ENCODE measurements around the gene SLC38A8. TPM values are rescaled to one million over a fixed set of nuclear protein-coding genes. Genes with fewer than 3 reads are reported as not detected.
A peak's percentile ranks its signal among the peaks of the same experiment; 100 is the strongest.

SLC38A8 gene
- polyA plus RNA-seq = 0.12 TPM
- long read RNA-seq, donor 1 = 0 reads
- long read RNA-seq, donor 2 = 0 reads
- long read RNA-seq, donor 3 = 0 reads
- long read RNA-seq, donor 4 = 0 reads
- long read RNA-seq, donor 5 = 0 reads
- long read RNA-seq, donor 6 = 0 reads
- long read RNA-seq, donor 7 = 0 reads
- long read RNA-seq, donor 8 = 0 reads
- long read RNA-seq, donor 9 = 0 reads
- long read RNA-seq, donor 10 = 0 reads
- long read RNA-seq, donor 11 = 0 reads

- H3K4me3 ChIP-seq (ENCODE audit: low read length) = no peak within 1 kb of the TSS
- H3K27me3 ChIP-seq (ENCODE audit: control insufficient read depth, insufficient read depth, low read length) = peaks cover 34% of the 10 kb centered on the region
- no peak for DNase-seq
- H3K4me1 ChIP-seq (ENCODE audit: control insufficient read depth, insufficient read depth, low read length) = no peaks in the 10 kb centered on the region
- no peaks in the 10 kb centered on the region for H3K36me3 ChIP-seq (ENCODE audit: control insufficient read depth, insufficient read depth, low read length)
- no CpG with 5 or more reads among the region's 9 CpGs for WGBS (ENCODE audit: insufficient coverage, low lambda C conversion rate)
- no peak within 1 kb of the TSS for H3K27ac ChIP-seq (ENCODE audit: low read length)
- no peaks in the 10 kb centered on the region for H3K9me3 ChIP-seq (ENCODE audit: control insufficient read depth, low read depth, low read length)
Measured at GRCh38 chr16:84042308-84042878, at the start of gene SLC38A8. SLC38A8 (minus strand) TSS chr16:84042795; CDS start chr16:84042157, 638 bp downstream.

- H3K4me3 ChIP-seq (ENCODE audit: low read length) = no peak overlapping the region
- no peak overlapping the region for H3K27ac ChIP-seq (ENCODE audit: low read length)
- no peaks in the 10 kb centered on the region for H3K9me3 ChIP-seq (ENCODE audit: control insufficient read depth, low read depth, low read length)
- DNase-seq = peak in 1 of 2 donors; percentile 17
- WGBS (ENCODE audit: insufficient coverage, low lambda C conversion rate) = 70% methylated on average over 2 of the region's 10 CpGs
- no peaks in the 10 kb centered on the region for H3K4me1 ChIP-seq (ENCODE audit: control insufficient read depth, insufficient read depth, low read length)
- H3K36me3 ChIP-seq (ENCODE audit: control insufficient read depth, insufficient read depth, low read length) = peaks cover 80% of the 10 kb centered on the region
- H3K27me3 ChIP-seq (ENCODE audit: control insufficient read depth, insufficient read depth, low read length) = no peaks in the 10 kb centered on the region
Measured at GRCh38 chr16:84091460-84091859, 48.9 kb upstream of the SLC38A8 start.

GRCh38 chr16:84090211-84090610 lies 47.6 kb upstream of the SLC38A8 start:
- no peak overlapping the region for H3K27ac ChIP-seq (ENCODE audit: low read length)
- no peak overlapping the region for H3K4me3 ChIP-seq (ENCODE audit: low read length)
- peaks cover 80% of the 10 kb centered on the region for H3K36me3 ChIP-seq (ENCODE audit: control insufficient read depth, insufficient read depth, low read length)
- WGBS (ENCODE audit: insufficient coverage, low lambda C conversion rate) = no CpG with 5 or more reads among the region's 9 CpGs
- H3K27me3 ChIP-seq (ENCODE audit: control insufficient read depth, insufficient read depth, low read length) = no peaks in the 10 kb centered on the region
- no peaks in the 10 kb centered on the region for H3K9me3 ChIP-seq (ENCODE audit: control insufficient read depth, low read depth, low read length)
- H3K4me1 ChIP-seq (ENCODE audit: control insufficient read depth, insufficient read depth, low read length) = no peaks in the 10 kb centered on the region
- DNase-seq = no peak

GRCh38 chr16:84088695-84089395 lies 46.2 kb upstream of the SLC38A8 start:
- DNase-seq = peak in 1 of 2 donors; percentile 22
- Histone ChIP-seq H3K4me1 (ENCODE audit: control insufficient read depth, insufficient read depth, low read length) (no peaks in the 10 kb centered on the region), H3K27ac (ENCODE audit: low read length) (no peak overlapping the region), H3K9me3 (ENCODE audit: control insufficient read depth, low read depth, low read length) (no peaks in the 10 kb centered on the region), H3K36me3 (ENCODE audit: control insufficient read depth, insufficient read depth, low read length) (peaks cover 79% of the 10 kb centered on the region), H3K4me3 (ENCODE audit: low read length) (no peak overlapping the region), H3K27me3 (ENCODE audit: control insufficient read depth, insufficient read depth, low read length) (no peaks in the 10 kb centered on the region)
- WGBS (ENCODE audit: insufficient coverage, low lambda C conversion rate) = 100% methylated on average over 2 of the region's 15 CpGs

- 100% methylated on average over 3 of the region's 11 CpGs for WGBS (ENCODE audit: insufficient coverage, low lambda C conversion rate)
- Histone ChIP-seq H3K4me1 (ENCODE audit: control insufficient read depth, insufficient read depth, low read length) (no peaks in the 10 kb centered on the region), H3K27ac (ENCODE audit: low read length) (no peak overlapping the region), H3K27me3 (ENCODE audit: control insufficient read depth, insufficient read depth, low read length) (no peaks in the 10 kb centered on the region), H3K36me3 (ENCODE audit: control insufficient read depth, insufficient read depth, low read length) (peaks cover 77% of the 10 kb centered on the region), H3K9me3 (ENCODE audit: control insufficient read depth, low read depth, low read length) (no peaks in the 10 kb centered on the region), H3K4me3 (ENCODE audit: low read length) (no peak overlapping the region)
- DNase-seq = no peak
Measured at GRCh38 chr16:84087466-84088151, 45.0 kb upstream of the SLC38A8 start.

- no peak for DNase-seq
Measured at GRCh38 chr16:84087001-84087400, 44.4 kb upstream of the SLC38A8 start.

GRCh38 chr16:84086341-84086740 lies 43.7 kb upstream of the SLC38A8 start:
- no peaks in the 10 kb centered on the region for H3K27me3 ChIP-seq (ENCODE audit: control insufficient read depth, insufficient read depth, low read length)
- H3K36me3 ChIP-seq (ENCODE audit: control insufficient read depth, insufficient read depth, low read length) = peaks cover 77% of the 10 kb centered on the region
- DNase-seq = no peak
- H3K4me1 ChIP-seq (ENCODE audit: control insufficient read depth, insufficient read depth, low read length) = no peaks in the 10 kb centered on the region
- 62% methylated on average over 3 of the region's 11 CpGs for WGBS (ENCODE audit: insufficient coverage, low lambda C conversion rate)
- H3K9me3 ChIP-seq (ENCODE audit: control insufficient read depth, low read depth, low read length) = no peaks in the 10 kb centered on the region
- H3K4me3 ChIP-seq (ENCODE audit: low read length) = no peak overlapping the region
- no peak overlapping the region for H3K27ac ChIP-seq (ENCODE audit: low read length)

More at GRCh38 chr16:84087001-84087400, 44.4 kb upstream of the SLC38A8 start:
- 100% methylated on average over 3 of the region's 12 CpGs for WGBS (ENCODE audit: insufficient coverage, low lambda C conversion rate)
- Histone ChIP-seq H3K36me3 (ENCODE audit: control insufficient read depth, insufficient read depth, low read length) (peaks cover 77% of the 10 kb centered on the region), H3K27ac (ENCODE audit: low read length) (no peak overlapping the region), H3K4me1 (ENCODE audit: control insufficient read depth, insufficient read depth, low read length) (no peaks in the 10 kb centered on the region), H3K9me3 (ENCODE audit: control insufficient read depth, low read depth, low read length) (no peaks in the 10 kb centered on the region), H3K4me3 (ENCODE audit: low read length) (no peak overlapping the region), H3K27me3 (ENCODE audit: control insufficient read depth, insufficient read depth, low read length) (no peaks in the 10 kb centered on the region)

GRCh38 chr16:84085773-84086172 lies 43.2 kb upstream of the SLC38A8 start:
- no peak for DNase-seq
- Histone ChIP-seq H3K4me3 (ENCODE audit: low read length) (no peak overlapping the region), H3K9me3 (ENCODE audit: control insufficient read depth, low read depth, low read length) (no peaks in the 10 kb centered on the region), H3K27ac (ENCODE audit: low read length) (no peak overlapping the region), H3K27me3 (ENCODE audit: control insufficient read depth, insufficient read depth, low read length) (no peaks in the 10 kb centered on the region), H3K4me1 (ENCODE audit: control insufficient read depth, insufficient read depth, low read length) (no peaks in the 10 kb centered on the region), H3K36me3 (ENCODE audit: control insufficient read depth, insufficient read depth, low read length) (peaks cover 78% of the 10 kb centered on the region)
- WGBS (ENCODE audit: insufficient coverage, low lambda C conversion rate) = 80% methylated on average over 4 of the region's 6 CpGs

- no peak overlapping the region for H3K4me3 ChIP-seq (ENCODE audit: low read length)
- no peaks in the 10 kb centered on the region for H3K27me3 ChIP-seq (ENCODE audit: control insufficient read depth, insufficient read depth, low read length)
- peaks cover 79% of the 10 kb centered on the region for H3K36me3 ChIP-seq (ENCODE audit: control insufficient read depth, insufficient read depth, low read length)
- no peak overlapping the region for H3K27ac ChIP-seq (ENCODE audit: low read length)
- no peak for DNase-seq
- 75% methylated on average over 1 of the region's 8 CpGs for WGBS (ENCODE audit: insufficient coverage, low lambda C conversion rate)
- no peaks in the 10 kb centered on the region for H3K9me3 ChIP-seq (ENCODE audit: control insufficient read depth, low read depth, low read length)
- H3K4me1 ChIP-seq (ENCODE audit: control insufficient read depth, insufficient read depth, low read length) = no peaks in the 10 kb centered on the region
Measured at GRCh38 chr16:84085271-84085667, 42.7 kb upstream of the SLC38A8 start.

- H3K4me3 ChIP-seq (ENCODE audit: low read length) = no peak overlapping the region
- no CpG with 5 or more reads among the region's 11 CpGs for WGBS (ENCODE audit: insufficient coverage, low lambda C conversion rate)
- DNase-seq = peak; percentile 54 to 56
- no peaks in the 10 kb centered on the region for H3K27me3 ChIP-seq (ENCODE audit: control insufficient read depth, insufficient read depth, low read length)
- peaks cover 79% of the 10 kb centered on the region for H3K36me3 ChIP-seq (ENCODE audit: control insufficient read depth, insufficient read depth, low read length)
- no peaks in the 10 kb centered on the region for H3K9me3 ChIP-seq (ENCODE audit: control insufficient read depth, low read depth, low read length)
- H3K4me1 ChIP-seq (ENCODE audit: control insufficient read depth, insufficient read depth, low read length) = no peaks in the 10 kb centered on the region
- H3K27ac ChIP-seq (ENCODE audit: low read length) = no peak overlapping the region
Measured at GRCh38 chr16:84084570-84085270, 42.1 kb upstream of the SLC38A8 start.

Data from large intestine (tissue), 12 donors.